Suppressor macrophage treated with lipopolysaccharide for 4 hours (primary cell): ENCODE measurements around the gene FCHSD1.
"Not testable (repeated sequence)": the region's sequence is repeated elsewhere in the genome, so short reads cannot be mapped to it uniquely, and the experiment has no call there.

ENCODE experiments used
- DNase-seq: peaks from one replicate; pipeline ENCODE4 v3.0.0-alpha.2; 2020

Gene FCHSD1

DNA sequence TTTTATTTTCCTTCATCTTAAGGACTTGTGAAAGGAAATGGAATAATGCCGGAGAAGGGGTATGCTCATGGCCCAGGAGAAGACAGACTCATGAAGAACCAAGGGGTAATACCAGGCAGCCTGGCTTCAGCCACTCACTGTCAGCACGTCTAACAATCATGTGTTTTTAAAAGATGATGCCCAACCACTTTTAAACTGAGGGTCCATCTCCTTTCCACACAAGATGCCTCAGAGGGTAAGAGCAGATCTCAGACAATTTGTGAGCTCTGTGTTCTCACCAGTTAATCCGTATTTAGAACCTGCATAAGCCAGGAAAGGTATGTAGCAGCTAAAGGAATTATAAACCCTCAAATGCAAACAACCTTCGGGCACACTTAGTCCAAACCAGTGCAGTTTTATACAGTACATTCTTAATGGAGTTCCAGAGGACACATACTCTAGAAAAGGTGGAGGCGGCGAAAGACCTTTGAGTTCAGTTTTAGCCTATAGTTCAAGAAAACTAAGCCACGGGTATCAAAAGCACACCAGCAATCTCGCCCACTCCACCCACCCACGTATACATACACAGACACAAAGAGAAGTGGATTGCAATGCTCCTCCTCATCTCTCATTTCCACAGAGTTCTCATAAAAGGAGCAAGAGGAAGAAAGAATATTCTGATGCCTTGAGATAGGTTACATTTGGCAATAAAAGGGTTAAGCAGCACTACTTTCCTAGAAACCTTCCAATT is 35.1 kb downstream of the FCHSD1 start:
- no peak for DNase-seq

DNA sequence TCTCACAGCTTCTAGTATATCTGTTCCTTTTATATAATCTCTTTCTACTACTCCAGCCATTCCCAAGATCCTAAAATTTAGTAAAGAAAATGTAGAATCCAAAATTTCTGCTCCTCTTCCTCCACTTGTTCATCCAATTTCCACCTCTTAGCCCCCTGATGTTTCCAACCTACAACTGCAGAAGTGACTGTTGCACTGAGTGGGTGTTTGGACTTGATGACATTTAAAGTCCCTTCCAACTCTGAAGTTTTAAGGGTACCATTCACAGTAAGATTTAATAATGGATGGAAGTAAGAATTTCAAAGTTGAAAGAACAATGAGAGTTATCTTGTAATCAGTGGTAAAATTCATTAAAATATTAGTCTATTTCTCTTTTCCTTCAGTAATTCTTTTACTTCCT is 37.9 kb downstream of the FCHSD1 start:
- no peak for DNase-seq

DNA sequence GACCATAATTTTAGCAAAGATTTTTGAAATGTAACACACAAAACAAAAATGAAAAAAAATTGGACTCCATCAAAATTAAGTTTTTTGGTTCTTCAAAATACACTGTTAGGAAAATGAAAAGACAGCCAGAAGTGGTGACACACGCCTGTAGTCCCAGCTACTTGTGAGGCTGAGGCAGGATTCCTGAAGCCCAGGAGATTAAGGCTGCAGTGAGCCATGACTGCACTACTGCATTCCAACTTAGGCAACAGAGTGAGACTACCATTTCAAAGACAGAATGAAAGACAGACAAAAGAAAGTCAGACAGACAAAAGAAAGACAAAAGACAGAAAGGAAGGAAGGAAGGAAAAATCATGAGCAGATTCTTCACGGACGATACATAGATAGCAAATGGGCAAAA is 39.9 kb downstream of the FCHSD1 start:
- no peak for DNase-seq

DNA sequence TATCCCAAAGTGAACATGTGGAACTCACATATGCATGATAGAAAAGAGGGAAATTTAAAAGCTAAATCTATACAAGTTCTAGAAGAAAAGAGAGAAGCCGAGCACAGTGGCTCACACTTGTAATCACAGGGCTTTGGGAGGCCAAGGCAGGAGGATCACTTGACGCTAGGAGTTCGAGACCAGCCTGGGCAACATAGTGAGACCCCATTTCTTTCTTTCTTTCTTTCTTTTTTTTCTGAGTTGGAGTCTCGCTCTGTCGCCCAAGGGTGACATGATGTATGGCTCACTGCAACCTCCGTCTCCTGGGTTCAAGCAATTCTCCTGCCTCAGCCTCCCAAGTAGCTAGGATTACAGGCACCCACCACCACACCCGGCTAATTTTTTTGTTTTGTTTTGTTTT is 41.3 kb downstream of the FCHSD1 start:
- DNase-seq, result not testable (repeated sequence)

DNA sequence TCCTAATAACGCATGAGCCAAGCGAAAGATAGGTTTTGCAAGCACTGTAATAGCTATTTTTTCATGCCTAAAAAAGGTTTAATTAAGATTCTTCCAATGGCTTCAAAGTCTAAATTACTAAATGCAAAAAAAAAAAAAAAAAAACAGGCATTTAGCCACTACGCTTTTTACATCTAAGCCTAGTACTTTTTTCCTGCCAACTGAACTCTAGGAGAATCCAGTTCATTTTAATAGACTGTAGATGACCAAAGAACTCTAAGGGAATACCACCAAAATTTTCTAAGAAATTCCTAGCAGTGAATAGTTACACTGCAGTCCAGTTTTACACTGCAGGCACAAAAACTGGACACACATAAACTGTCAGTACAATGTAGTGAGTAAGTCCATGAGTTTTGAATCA is 42.2 kb downstream of the FCHSD1 start:
- DNase-seq, result no peak

DNA sequence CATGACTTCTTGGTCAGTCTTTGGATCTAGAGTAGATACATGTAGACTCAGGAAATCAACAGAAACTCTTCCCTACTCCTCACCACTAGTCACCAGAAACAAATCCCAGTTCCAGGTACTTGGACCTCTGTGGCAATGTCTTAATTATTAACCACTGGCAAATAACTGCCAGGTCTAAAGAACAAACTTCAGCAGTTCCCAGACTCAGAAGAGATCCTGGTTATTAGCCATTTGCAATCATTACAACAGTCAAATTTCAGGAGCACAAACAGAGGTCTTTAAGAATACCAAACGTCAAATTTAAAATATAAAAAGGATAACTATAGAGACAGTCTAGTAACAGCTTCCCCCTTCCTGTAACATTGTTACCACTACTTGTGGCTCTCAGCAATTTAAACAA is 42.7 kb downstream of the FCHSD1 start:
- no peak for DNase-seq

DNA sequence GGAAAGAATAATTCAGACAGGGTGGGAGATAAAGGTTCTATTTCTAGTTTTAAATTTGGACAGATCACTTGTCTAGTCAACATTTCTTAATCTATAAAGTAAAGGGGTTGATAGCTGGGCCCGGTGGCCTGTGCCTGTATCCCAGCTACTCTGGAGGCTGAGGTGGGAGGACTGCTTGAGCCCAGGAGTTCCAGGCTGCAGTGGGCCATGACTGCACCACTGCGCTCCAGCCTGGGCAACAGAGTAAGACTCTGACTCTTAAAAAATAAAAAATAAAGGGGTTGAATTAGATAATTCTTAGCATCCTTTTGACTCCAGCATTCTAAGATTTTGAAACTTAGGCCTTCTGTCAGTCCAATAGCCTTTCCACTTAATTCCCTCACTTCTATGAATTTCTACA is 43.2 kb downstream of the FCHSD1 start:
- DNase-seq, result no peak

DNA sequence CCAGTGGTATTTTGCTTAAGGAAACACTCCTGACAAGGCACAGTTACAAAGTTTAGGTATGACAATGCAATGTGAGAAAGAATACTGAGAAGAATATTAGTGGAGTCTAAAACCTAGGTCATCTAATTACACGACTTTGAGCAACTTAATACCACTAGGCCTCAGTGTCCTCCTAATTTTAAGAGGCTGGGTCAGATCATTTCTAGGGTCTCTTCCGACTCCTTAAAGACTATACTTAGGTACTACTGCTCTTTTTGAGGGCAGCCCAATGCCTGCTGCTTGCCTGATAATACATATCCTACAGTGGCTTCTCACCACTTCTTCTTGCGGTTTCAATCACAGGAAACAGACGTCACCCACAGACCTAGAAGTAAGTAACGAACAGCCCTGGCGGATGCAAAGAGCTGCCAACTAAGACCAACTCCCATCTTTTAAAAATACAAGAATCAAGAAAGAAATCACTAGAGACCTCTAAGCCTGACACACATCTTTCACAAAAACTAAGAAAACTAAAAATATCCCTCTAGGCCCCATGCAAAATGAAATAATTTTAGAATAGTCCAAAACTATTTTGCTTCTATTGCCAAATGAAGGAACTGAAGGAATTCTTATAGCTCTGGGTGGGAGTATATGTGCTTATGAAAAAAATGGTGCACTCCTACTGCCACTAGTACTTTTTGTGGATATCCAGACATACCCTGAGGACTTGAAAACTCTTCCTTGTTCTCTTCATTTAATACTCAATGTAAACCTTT is 45.5 kb downstream of the FCHSD1 start:
- DNase-seq, result peak; percentile 86

DNA sequence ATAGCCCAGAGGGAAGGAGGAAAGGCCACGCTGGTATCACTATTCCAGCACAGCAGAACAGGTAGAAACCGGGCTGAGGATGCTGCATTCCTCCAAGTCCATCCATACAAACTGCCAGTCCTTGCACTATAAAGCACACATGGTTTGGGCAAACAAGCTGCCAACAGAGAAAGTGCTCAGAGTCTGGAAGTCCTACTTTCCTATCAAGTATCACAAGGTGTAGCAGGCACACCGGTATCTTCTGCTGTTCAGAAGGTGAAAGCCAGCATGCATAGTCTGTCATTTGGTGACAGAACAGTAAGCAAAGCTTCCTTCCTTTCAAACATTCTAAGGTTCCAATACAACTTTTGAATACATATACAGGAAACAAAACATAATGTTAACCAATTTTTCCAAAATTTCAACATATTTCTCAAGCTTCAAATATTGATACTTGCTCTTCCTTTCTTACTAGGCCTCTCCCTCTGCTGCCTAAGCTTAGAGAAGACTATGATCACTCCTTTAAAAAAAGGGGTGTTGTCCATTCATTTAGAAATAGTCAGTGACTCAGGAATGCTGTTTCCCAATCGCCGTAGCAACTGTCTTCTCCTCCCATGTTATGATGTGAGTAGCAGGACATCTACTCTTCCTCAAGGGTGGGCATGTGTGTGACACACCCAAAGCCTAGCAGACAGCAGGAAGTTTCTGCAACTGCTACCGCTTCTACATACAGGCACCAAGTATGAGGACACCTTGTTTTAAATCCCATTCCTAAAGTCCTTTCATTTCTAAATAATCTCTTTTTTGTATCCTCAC is 47.1 kb downstream of the FCHSD1 start:
- peak; percentile 96 for DNase-seq

DNA sequence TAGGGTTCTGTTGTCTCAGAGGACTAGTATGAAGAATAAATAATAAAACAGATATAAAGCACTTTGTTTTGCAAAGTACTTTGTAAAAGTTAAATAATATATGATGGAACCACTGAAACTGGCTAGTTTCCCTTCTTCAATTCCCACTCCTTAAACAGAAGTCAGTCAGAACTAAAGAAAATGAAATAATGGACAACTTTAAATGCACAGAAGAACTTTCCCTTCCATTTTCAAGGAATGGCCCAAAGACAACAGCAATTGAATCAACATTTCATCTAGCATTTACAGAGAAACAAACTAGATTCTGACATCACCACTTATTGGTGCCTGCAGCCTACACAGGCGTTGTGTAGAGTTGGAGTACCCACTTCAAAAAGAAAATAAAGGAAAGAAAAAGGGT is 48.6 kb downstream of the FCHSD1 start:
- DNase-seq, result peak; percentile 53

DNA sequence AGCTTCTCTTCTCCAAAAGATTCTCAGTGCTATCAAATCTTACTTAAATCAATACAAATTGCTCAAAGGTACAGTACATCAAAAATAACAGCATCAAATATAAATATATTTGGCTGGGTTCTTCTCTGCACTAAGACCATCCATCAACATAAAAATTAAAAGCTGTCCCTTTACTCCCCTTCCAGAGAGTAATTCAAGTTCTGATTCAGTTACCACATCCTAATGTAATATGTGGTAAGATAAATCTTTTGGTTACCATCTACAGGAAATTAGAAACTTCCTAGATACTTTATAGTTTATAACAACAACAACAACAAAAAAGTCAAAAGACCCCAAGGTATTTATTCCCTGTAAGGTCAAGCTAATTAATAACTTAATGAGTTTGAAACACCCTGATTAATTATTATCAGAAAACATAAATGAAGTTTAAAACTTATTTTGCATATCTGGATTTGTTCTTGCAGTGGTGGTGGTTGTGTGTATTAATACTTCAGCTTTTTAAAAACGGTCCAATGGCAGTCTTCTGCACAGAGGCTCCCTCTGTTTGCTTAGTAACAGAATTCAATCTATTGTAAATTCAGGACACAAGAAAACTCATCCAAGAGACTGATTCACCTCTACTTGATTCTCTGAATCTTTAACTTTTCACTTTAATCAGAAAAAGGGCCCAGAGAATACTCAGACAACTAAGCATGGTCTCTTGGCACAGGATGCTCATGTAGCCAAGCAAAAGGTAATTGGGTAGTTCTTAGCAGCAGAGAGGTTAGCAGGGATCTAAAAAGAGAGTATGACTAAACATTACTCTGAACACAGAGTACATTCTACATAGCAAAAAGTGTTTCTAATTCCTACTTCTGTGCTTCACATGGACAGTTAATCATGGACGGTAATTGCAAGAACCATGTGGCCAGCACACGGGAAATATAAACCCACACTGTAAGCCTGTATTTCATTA is 52.5 kb downstream of the FCHSD1 start:
- no peak for DNase-seq

DNA sequence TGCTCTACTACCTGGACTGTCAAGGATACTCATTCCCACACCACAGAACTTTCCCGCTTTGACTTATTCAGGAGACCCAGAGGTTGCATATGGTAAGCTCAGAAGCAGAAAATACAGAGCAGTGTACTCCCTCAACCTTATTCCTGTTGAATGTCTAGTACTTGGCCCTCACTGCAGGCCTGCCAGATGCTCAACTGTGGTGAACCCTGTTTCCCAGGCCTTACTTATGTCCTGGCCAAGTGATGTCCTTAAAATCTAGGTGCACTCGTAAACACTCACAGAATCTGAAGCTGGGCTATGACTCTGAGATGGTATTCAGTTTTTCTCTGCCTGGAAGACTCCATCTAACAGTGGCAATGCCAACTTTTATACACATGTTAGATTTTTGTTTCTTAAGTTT is 53.4 kb downstream of the FCHSD1 start:
- no peak for DNase-seq

DNA sequence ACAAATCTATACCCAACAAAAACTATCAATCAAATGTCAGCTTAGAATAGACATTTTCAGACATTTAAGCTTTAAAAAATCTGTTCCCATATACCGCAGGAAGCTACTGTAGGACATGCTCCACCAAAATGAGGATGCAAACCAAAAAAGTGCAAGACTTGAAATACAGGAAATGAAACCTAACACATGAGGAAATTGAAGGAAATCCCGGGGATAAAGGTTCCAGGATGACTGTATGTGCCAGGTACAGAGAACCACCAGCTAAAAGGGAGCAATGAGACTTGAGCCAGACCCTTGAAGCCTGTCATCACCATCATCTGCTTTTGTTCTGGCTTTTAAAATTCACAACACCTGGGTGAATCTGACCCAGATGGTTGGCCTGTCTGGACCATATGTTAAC is 53.8 kb downstream of the FCHSD1 start:
- peak; percentile 54 for DNase-seq

DNA sequence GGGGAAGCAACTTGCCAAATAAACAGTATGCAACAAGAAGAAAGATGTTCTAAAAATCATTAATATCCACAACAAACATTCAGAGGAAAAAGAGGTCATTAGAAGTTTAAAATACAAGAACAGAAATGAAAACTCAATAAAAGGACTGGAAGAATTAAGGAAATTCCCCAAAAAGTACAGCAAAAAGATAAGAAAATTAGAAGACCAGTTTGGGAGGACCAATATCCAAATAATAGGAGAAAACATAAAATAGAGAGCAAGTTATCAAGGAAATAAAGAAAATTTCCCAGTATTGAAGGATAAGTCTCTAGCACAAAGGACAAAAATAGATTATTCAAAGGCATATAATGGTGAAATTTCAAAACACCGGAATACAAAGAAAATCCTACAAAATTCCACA is 54.4 kb downstream of the FCHSD1 start:
- no peak for DNase-seq

DNA sequence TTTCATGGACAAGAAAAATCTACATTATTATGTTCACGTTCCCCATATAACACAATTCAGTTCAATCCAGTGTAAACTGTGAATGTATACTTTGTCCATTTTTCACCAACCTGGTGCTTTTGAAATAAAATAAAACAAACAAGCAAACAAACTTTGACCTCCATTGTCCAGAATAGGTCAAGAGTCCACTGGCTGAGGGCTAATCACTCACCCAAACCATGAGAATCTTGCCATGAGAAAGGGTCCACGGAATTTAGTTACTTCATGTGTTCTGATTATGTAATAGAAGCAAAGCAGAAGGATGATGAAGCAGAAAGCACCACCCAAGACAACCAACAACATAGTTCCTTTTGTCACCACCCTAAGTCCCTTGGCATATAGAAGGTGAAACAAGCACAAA is 61.1 kb downstream of the FCHSD1 start:
- peak; percentile 56 for DNase-seq
